HG02798 (cell line): ENCODE data around the gene CDC42.
"Not testable (repeated sequence)": the region's sequence is repeated elsewhere in the genome, so short reads cannot be mapped to it uniquely, and the experiment has no call there.

ENCODE experiments used
- ATAC-seq: cut with Tn5 transposase; IDR thresholded peaks from one replicate; pipeline ENCODE4 v1.9.1; 2021; ENCODE audit warnings: mild to moderate bottlenecking; ENCODE audit not compliant: unreplicated experiment, poor library complexity

CDC42 gene

DNA sequence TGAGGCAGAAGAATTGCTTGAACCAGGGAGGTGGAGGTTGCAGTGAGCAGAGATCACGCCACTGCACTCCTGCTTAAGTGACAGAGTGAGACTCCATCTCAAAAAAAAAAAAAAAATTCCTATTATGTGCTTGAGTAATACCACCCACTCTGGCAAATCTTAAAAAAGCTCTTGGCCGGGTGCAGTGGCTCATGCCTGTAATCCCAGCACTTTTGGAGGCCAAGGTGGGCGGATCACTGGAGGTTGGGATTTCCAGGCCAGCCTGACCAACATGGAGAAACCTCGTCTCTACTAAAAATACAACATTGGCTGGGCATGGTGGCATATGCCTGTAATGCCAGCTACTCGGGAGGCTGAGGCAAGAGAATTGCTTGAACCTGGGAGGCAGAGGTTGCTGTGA, 17.7 kb upstream of the CDC42 start:
- not testable (repeated sequence) for ATAC-seq

DNA sequence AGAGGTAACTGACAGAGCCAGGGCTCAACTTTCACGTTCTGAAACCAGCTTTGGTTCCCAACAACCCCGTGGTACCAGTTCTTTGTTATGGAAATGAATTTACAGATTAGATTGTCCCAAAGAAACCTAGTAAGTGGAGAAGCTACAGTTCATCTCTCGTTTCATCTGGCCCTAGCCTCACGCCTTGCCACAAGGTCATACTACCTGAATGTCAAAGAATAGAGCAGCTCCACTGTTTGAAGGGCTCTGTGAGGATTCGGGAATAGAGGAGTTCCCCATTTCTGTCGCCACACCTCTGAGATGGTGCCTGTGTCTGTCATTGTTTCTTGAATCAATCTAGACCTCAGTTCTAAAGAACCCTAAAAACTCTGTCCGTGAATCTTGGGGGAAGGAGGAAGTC, 15.0 kb upstream of the CDC42 start:
- no peak for ATAC-seq

DNA sequence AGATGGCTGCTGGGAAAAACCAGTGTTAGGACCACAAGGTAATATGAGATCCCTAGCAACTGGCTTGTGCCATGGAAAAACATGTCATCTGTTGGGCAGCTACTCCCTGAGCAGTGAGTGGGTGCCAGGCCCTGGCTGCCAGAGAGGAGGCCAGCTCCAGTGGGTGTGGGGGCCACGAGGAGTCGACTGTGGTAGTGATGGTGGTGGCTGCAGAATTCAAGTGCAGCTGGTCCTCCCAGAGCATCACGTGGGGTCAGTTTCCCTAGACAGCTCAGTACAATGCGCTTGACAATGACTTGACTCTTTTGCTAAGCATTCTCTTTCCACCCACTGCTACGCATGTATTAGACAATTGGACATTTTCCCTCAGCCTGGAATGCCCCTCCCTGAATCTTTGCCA, 14.5 kb upstream of the CDC42 start:
- no peak for ATAC-seq

- ATAC-seq, result peak; percentile 97
These were observed 12.8 kb upstream of the CDC42 start for GRCh38 chr1:22039594-22040285.

- no peak for ATAC-seq
These were observed 12.3 kb upstream of the CDC42 start for GRCh38 chr1:22040286-22040623.

- ATAC-seq, result no peak
These were observed 11.0 kb upstream of the CDC42 start for GRCh38 chr1:22041505-22041904.

DNA sequence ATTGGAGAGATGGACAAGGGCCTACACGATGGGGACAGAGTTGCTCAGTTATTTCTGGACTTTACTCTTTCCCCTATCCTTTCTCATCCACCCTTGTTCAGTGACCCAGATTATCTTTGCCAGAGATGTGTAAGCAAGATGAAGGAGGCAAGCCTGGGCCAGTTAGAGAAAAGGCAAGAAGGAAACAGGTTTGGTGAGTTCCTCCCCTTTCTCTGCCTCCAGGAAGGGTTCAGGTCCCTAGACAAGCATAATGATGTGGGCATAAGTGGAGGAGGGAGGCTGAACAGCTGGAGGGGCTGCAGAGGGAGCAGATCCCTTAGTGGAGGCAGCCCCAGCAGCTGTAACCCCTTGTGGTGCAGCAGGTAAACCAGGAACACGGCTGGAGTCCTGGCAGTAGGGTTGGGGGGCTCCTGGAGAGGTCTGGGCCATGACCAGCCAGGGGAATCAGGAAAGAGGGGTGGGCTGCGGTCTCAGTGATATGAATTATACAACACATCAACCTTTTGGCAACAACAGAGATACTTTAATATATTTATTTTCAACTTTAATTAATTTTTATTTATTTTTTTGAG, 9.2 kb upstream of the CDC42 start:
- ATAC-seq, result no peak

DNA sequence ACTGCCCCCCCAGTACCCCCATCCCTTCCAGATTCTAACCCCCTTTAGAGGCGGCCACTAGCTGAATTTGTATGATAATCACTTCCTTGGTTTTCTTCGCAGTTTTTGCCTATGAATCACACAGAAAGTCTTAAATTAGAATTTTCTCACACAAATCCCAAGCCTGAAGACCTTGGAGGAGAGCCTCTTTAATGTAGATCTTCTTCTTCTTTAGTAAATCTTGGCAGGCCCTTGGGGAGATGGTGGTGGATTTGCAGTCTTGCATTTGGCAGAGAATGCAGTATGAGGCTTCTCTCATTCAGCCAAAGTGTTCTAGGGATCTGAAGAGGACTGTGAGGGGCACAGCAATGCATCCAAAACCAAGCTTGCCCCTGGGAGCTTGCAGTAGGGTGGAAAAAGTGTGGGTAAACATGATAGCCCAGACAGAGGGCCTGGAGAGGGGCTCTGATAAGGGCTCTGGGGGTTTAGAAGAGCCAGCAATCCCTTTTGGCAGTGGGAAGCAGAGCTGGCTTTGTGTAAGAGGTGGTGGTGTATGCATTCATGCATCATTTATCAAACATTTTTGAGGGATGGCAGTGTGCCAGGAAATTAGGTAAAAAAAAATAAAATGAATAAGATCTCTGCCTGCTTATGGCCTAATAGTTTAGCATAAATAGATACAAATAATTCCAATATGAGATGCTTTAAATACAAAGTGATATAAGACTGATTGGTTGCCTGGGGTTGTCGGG, 7.7 kb upstream of the CDC42 start:
- ATAC-seq, result no peak

DNA sequence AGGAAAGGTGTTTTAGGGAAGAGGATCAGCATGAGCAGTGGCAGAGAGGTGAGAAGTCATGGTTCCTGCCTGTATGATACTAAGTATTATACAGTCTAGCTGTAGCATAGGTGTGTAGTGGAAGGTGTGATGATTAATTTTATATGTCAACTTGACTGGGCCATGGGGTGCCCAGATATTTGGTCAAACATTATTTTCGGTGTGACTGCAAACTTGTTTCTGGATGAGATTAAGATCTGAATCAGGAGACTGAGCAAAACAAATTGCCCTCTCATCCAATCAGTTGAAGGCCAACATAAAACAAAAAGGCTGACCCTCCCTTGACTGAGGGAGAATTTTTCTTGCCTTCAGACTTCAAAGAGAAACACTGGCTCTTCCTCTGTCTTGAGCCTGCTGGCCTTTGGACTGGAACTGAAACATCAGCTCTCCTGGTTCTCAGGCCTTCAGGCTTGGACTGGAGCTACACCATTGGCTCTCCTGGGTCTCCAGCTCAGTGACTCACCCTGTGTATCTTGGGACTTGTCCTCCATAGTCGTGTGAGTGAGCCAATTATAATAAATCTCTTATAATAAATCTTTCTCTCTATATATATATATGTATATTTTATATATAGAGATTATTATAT, 6.8 kb upstream of the CDC42 start:
- no peak for ATAC-seq

DNA sequence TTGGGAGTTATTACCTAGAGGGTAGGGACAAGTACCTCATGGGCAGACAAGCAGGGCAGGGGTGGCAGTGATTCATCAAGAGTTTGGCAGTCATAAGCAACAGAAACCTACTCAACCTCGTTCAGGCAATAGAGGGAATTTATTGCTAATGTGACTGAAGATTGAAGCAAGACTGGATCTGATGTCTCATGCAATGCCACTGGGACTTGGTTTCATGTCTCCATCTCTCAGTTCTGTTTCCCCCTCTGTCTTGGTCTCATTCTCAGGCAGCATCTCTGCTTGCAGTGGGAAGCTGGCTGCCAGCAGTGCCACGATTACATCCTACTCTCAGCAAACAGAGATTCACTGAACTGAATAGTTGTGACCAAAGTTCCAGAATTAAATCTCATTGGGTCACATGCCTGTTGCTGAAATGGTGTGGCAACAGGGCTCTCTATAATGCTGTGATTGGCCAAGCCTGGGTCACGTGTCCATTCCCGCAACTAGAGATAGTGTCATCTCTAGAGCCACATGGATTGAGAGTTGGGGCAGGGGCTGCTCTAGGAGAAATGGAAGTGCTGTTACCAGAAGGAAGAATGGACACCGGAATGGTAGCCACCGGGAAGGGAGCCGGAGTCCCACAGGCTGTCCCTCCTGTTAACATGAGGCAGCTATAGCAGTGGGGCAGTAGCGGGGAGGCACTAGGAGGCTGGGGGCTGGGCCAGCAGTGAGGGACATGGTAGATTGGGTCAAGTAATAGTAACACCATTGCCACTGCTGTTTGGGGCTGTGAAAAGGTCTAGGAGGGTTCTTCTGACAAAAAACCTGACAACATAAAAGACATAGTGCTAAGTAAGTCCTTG, 3.9 kb upstream of the CDC42 start:
- ATAC-seq, result no peak

- no peak for ATAC-seq
These were observed 2.2 kb upstream of the CDC42 start for GRCh38 chr1:22050330-22050729.

- no peak for ATAC-seq
These were observed 848 bp upstream of the CDC42 start for GRCh38 chr1:22051607-22052114.

DNA sequence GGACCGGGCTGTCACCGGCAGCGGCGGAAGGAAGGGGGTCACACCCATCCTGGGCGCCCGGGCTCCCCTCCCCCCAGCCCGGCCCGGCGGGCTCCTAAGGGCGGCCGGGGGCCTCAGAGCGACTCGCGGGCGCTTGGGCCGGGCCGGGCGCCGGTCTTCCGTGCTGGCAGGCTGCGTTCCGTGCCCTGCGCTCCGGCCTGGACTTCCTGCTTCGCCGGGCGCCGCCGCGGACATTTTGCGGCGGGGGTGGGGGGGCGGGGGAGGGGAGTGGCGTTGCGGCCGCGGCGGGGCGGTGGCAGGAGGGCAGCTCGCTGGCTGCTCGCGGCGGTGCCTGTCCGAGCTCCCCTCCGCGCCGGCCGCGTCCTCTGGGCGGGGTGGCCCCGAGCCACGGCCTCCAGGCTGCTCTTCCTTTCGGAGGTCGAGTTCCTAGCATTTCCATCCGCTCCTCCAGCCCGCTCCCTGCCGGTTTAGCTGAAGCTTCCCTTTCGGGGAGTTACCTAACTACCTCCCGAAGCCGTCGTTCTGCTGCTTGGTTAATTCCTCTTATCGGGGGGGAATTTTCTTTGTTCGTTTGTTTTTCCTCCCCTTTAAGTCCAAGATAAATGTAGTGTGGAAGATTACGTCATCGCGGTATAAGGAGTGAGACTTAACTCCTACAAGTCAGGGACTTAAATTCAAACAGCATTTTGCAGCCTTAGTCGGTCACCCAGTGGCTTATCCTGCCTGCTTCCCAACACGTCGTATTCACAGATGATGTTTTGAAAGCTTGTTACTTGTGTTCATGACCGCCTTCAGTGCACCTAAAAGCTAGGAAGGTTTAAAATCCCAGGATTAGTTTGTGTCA, 730 bp downstream of the CDC42 start:
- ATAC-seq, result peak; percentile 43

GRCh38 chr1:22053861-22054770, 1.6 kb downstream of the CDC42 start:
- no peak for ATAC-seq

DNA sequence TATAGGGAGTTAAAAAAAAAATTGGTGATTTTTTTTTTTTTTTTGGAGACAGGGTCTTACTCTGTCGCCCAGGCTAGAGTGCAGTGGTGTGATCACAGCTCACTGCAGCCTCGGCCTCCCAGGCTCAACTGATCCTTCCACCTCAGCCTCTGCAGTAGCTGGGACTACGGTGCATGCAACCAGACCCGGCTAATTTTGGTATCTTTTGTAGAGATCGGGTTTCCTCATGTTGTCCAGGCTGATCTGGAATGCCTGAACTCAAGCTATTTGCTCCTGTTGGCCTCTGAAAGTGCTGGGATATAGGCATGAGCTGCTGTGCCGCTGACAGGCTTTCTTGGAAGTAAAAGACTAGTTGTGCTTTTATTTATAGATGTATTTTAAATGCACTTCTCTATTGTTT, 3.0 kb downstream of the CDC42 start:
- ATAC-seq, result no peak

- no peak for ATAC-seq
These were observed 3.5 kb downstream of the CDC42 start for GRCh38 chr1:22056043-22056442.

- no peak for ATAC-seq
These were observed 4.4 kb downstream of the CDC42 start for GRCh38 chr1:22056936-22057335.

DNA sequence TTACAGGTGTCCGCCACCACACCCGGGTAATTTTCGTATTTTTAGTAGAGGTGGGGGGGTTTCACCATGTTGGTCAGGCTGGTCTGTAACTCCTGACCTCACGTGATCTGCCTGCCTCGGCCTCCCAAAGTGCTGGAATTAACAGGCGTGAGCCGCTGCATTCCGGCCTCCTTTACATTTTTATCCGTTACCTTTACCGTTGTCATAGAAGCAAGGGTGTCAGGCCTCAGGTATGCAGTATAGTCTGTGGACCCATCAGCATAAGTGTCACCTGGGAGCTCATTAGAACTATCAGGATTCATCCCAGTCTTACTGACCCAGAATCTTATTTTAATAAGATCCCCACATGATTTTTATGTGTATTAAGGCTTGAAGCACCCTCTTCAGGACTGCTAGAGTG, 5.4 kb downstream of the CDC42 start:
- no peak for ATAC-seq
